GM21529 (cell line): ENCODE data around the gene LPIN1.

ENCODE experiments used
- ATAC-seq: cut with Tn5 transposase; IDR thresholded peaks from one replicate; pipeline ENCODE4 v1.9.1; 2021; ENCODE audit not compliant: unreplicated experiment

The LPIN1 gene, protein sequence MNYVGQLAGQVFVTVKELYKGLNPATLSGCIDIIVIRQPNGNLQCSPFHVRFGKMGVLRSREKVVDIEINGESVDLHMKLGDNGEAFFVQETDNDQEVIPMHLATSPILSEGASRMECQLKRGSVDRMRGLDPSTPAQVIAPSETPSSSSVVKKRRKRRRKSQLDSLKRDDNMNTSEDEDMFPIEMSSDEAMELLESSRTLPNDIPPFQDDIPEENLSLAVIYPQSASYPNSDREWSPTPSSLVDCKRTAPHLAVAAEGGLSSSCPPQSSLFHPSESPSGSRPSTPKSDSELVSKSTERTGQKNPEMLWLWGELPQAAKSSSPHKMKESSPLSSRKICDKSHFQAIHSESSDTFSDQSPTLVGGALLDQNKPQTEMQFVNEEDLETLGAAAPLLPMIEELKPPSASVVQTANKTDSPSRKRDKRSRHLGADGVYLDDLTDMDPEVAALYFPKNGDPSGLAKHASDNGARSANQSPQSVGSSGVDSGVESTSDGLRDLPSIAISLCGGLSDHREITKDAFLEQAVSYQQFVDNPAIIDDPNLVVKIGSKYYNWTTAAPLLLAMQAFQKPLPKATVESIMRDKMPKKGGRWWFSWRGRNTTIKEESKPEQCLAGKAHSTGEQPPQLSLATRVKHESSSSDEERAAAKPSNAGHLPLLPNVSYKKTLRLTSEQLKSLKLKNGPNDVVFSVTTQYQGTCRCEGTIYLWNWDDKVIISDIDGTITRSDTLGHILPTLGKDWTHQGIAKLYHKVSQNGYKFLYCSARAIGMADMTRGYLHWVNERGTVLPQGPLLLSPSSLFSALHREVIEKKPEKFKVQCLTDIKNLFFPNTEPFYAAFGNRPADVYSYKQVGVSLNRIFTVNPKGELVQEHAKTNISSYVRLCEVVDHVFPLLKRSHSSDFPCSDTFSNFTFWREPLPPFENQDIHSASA

GRCh38 chr2:11746376-11746806, at the start of gene LPIN1:
TSS of gene LPIN1 (plus strand) at chr2:11746632. CDS start at chr2:11765542, 18,910 bp downstream.
- peak; percentile 56 for ATAC-seq

- ATAC-seq = no peak
Observed at GRCh38 chr2:11696736-11697102, 49.7 kb upstream of the LPIN1 start.

- ATAC-seq = no peak
Observed at GRCh38 chr2:11697103-11697871, 49.1 kb upstream of the LPIN1 start.

- no peak for ATAC-seq
Observed at GRCh38 chr2:11698009-11698922, 48.2 kb upstream of the LPIN1 start.

- no peak for ATAC-seq
Observed at GRCh38 chr2:11699686-11700670, 46.5 kb upstream of the LPIN1 start.

DNA sequence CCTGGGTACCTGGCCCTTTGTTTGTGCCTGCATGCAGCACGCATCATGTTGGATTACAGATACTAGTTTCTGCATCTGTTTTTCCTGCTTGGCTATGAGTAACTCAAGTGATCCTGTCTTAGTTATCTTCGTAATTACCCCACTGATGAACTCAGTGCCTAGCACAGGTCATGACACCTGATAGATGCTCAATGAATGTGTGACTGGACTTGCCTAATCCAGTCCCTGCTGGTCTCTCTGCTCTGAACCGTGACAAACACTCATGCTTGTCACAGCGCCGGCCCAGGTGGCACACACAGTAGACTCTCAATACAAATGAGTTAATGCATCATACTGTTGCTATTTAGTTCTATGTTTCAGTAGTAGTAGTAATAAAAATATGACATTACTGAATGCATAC, 45.2 kb upstream of the LPIN1 start:
- ATAC-seq = no peak

DNA sequence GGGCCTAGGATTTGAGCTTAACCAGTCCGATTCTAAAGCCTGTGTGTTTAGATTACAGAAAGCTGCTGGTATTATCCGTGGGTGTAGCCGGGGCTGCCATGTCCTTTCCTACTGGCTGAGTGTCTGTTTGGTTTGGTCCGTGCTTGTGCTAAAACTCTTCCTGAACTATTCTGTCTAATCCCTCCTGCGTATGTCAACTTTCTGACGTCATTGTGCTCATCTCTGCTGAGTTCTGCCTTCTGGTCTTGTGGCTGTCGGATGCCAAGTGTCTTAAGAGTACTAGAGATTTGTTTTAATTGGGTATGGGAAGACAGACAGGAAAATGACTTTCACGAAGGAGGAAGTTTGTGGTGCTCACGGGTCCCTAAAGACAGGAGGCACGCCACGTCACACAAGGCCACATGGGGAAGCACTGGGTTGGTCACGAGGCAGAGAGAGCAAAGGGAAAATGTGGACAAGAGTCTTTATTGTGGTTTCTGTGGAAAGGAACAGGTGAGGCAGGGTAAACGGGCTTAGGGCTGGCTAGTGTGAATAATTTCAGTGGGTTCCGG, 44.6 kb upstream of the LPIN1 start:
- no peak for ATAC-seq

- no peak for ATAC-seq
Observed at GRCh38 chr2:11702946-11703345, 43.5 kb upstream of the LPIN1 start.

GRCh38 chr2:11703700-11704099, 42.7 kb upstream of the LPIN1 start:
- no peak for ATAC-seq

DNA sequence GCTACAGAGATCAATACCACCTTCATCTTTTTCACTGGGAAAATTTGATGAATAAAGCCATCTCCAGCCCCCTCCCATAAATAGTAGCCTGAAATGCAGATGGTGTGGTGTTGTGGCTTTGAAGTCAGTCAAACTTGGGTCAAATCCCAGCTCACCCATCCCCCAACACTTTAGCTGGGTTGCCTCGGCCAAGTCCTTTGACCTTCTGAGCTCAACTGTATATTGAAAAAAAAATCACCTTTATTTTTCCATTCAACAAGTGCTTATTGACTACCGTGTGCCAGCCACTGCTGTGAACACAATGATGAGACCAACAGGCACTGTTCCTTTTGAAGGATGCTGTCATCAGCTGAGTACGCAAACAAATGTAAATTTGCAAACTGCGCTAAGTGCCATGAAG, 41.4 kb upstream of the LPIN1 start:
- no peak for ATAC-seq

- ATAC-seq = no peak
Observed at GRCh38 chr2:11705711-11706110, 40.7 kb upstream of the LPIN1 start.

- ATAC-seq = no peak
Observed at GRCh38 chr2:11708106-11708505, 38.3 kb upstream of the LPIN1 start.

- ATAC-seq = no peak
Observed at GRCh38 chr2:11709293-11709692, 37.1 kb upstream of the LPIN1 start.

DNA sequence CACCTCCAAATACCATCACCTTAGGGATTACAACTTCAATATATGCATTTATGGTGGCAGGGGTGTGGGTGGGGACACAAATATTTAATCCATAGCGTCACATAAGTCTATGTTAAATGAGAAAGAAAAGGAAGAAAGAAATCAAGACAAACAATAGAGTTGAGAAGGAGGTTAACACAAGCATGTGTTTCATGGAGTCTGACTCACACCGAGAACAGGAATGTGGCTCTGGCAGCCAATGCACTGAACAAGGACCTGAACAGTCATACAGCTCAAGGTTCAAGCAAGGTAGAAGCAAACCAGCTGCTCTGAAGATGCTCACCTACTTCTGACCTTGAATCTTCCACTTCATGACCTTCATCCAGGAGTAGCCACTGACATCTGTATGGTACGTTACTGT, 36.2 kb upstream of the LPIN1 start:
- no peak for ATAC-seq

DNA sequence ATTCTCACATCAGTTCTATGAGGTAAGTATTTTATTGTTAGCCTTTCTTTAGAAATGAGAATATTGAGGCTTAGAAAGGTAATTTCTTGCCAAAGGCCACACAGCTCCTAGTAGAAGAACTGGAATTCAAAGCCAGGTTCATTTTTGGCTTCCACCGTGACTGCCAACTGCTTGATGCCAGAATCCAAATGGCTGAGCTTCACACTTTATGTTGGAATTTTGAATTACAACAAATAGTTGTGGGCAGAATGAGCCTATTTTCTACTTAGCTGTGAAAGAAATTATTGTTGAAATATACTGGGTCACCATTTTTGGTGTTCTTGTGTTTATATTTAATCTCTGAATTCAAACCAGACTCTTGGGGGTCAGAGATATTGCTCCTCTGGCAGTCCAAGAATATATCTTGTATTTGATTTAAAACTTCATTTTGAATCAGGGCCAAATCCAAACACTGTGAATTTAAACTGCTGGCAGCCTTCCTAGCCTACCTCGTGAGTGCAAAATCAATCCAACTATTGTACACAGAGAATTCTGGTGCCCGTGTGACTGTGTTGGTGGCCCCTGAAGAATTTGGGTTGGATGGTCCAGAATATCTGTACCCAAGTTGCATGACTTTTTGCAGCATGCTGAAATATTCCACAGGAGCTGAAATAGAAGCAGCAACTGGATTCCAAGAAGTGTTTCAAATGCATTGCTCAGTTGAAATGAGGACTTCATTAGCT, 35.6 kb upstream of the LPIN1 start:
- ATAC-seq = no peak

GRCh38 chr2:11711354-11711716, 35.1 kb upstream of the LPIN1 start:
- no peak for ATAC-seq

- ATAC-seq = no peak
Observed at GRCh38 chr2:11711751-11712150, 34.7 kb upstream of the LPIN1 start.

GRCh38 chr2:11712866-11713265, 33.6 kb upstream of the LPIN1 start:
- no peak for ATAC-seq
